ENCODE measurements around the gene IMPA2. TPM values are rescaled to one million over a fixed set of nuclear protein-coding genes. Genes with fewer than 3 reads are reported as not detected.
A peak's percentile ranks its signal among the peaks of the same experiment; 100 is the strongest.

The IMPA2 gene
- total and polyA plus RNA-seq, 2 of the 13 experiments (the other 11 are each of a cell fraction or from before 2014, with no cell fraction given): 37.8 to 71.8 TPM

- TF ChIP-seq SATB2 (CRISPR knock-in tag; IDR thresholded peaks at IDR 0.05): no peak
- TF ChIP-seq SPEN (CRISPR knock-in tag; IDR thresholded peaks at IDR 0.05; ENCODE audit: low read depth): peak; percentile 71
- TF ChIP-seq NAIF1 (CRISPR knock-in tag; IDR thresholded peaks at IDR 0.05; ENCODE audit: borderline replicate concordance): no peak
- no peak for TF ChIP-seq ZNF616 (CRISPR knock-in tag; IDR thresholded peaks at IDR 0.05; ENCODE audit: low read depth)
- no peak for TF ChIP-seq ZNF850 (CRISPR knock-in tag; conservative IDR thresholded peaks at IDR 0.05)
- no peak for TF ChIP-seq HDAC6 (IDR thresholded peaks at IDR 0.05; ENCODE audit: low read depth, low read length)
- 0 out of 2 replicates have a peak, but pooled peaks have one; percentile 39 for TF ChIP-seq FOXC1 (CRISPR knock-in tag; IDR thresholded peaks at IDR 0.05; ENCODE audit: borderline replicate concordance)
- no peak for TF ChIP-seq SIN3B (IDR thresholded peaks at IDR 0.05; ENCODE audit: low read length)
- TF ChIP-seq, protein P1, sequence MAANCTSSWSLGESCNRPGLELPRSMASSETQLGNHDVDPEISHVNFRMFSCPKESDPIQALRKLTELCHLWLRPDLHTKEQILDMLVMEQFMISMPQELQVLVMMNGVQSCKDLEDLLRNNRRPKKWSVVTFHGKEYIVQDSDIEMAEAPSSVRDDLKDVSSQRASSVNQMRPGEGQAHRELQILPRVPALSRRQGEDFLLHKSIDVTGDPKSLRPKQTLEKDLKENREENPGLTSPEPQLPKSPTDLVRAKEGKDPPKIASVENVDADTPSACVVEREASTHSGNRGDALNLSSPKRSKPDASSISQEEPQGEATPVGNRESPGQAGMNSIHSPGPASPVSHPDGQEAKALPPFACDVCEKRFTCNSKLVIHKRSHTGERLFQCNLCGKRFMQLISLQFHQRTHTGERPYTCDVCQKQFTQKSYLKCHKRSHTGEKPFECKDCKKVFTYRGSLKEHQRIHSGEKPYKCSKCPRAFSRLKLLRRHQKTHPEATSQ (CRISPR knock-in tag; IDR thresholded peaks at IDR 0.05; ENCODE audit: borderline replicate concordance): no peak
- no peak for TF ChIP-seq MTA1 (CRISPR knock-in tag; IDR thresholded peaks at IDR 0.05; ENCODE audit: borderline replicate concordance)
- TF ChIP-seq MXI1 (IDR thresholded peaks at IDR 0.05; ENCODE audit: borderline replicate concordance, low read depth, low read length): no peak
- TF ChIP-seq NFYB (CRISPR knock-in tag; IDR thresholded peaks at IDR 0.05): peak; percentile 52
- TF ChIP-seq, protein P2, sequence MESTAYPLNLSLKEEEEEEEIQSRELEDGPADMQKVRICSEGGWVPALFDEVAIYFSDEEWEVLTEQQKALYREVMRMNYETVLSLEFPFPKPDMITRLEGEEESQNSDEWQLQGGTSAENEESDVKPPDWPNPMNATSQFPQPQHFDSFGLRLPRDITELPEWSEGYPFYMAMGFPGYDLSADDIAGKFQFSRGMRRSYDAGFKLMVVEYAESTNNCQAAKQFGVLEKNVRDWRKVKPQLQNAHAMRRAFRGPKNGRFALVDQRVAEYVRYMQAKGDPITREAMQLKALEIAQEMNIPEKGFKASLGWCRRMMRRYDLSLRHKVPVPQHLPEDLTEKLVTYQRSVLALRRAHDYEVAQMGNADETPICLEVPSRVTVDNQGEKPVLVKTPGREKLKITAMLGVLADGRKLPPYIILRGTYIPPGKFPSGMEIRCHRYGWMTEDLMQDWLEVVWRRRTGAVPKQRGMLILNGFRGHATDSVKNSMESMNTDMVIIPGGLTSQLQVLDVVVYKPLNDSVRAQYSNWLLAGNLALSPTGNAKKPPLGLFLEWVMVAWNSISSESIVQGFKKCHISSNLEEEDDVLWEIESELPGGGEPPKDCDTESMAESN (CRISPR knock-in tag; conservative IDR thresholded peaks at IDR 0.05): peak; percentile 99
- TF ChIP-seq, protein P3, sequence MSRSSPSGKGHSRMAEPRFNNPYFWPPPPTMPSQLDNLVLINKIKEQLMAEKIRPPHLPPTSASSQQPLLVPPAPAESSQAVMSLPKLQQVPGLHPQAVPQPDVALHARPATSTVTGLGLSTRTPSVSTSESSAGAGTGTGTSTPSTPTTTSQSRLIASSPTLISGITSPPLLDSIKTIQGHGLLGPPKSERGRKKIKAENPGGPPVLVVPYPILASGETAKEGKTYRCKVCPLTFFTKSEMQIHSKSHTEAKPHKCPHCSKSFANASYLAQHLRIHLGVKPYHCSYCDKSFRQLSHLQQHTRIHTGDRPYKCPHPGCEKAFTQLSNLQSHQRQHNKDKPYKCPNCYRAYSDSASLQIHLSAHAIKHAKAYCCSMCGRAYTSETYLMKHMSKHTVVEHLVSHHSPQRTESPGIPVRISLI (CRISPR knock-in tag; IDR thresholded peaks at IDR 0.05; ENCODE audit: borderline replicate concordance): 0 out of 2 replicates have a peak, but pooled peaks have one; percentile 35
- no peak for TF ChIP-seq PAF1 (CRISPR knock-in tag; IDR thresholded peaks at IDR 0.05)
- no peak for TF ChIP-seq GTF3A (CRISPR knock-in tag; conservative IDR thresholded peaks at IDR 0.05)
- peak; percentile 89 for TF ChIP-seq NFE2L2 (IDR thresholded peaks at IDR 0.05; ENCODE audit: low read length)
- TF ChIP-seq KLF12 (CRISPR knock-in tag; IDR thresholded peaks at IDR 0.05; ENCODE audit: borderline replicate concordance): no peak
- TF ChIP-seq ZNF33B (CRISPR knock-in tag; IDR thresholded peaks at IDR 0.05): no peak
- TF ChIP-seq SP140L (CRISPR knock-in tag; IDR thresholded peaks at IDR 0.05; ENCODE audit: borderline replicate concordance): no peak
- no peak for TF ChIP-seq HNRNPL (IDR thresholded peaks at IDR 0.05; ENCODE audit: low read depth, low read length)
- 0 out of 2 replicates have a peak, but pooled peaks have one; percentile 61 for TF ChIP-seq DZIP1 (CRISPR knock-in tag; IDR thresholded peaks at IDR 0.05)
These were observed 33.8 kb upstream of the IMPA2 start (continued) for GRCh38 chr18:11947214-11948191.

Measured in HepG2 (cell line).